Forelimb muscle (tissue), 1 donor: ENCODE measurements around the gene SYCP3. TPM values are rescaled to one million over a fixed set of nuclear protein-coding genes. Genes with fewer than 3 reads are reported as not detected.

Experiments
- DNase-seq: peaks from one replicate; pipeline ENCODE4 v3.0.0-alpha.2; 2013; ENCODE audit warnings: low read depth
- polyA plus RNA-seq: library from polyadenylated mRNA; unstranded; fragments of 120-200 nt; gene quantifications from one replicate; pipeline ENCODE4 v1.2.1, GENCODE V29; 2013; ENCODE audit not compliant: insufficient read length

SYCP3 gene
- polyA plus RNA-seq, 1 donor: 0.46 TPM

GRCh38 chr12:101680240-101680639 lies 59.0 kb downstream of the SYCP3 start:
- DNase-seq: no peak

Other genes starting within 250 kb of the SYCP3 start
- gene MYBPC1, start 144.5 kb downstream of the SYCP3 start, polyA plus RNA-seq: 3,952 TPM
- 26.4 TPM for gene CHPT1, start 41.8 kb downstream of the SYCP3 start, polyA plus RNA-seq
- 17.4 TPM for gene GNPTAB, start 91.5 kb upstream of the SYCP3 start, polyA plus RNA-seq
- gene DRAM1, start 138.1 kb upstream of the SYCP3 start, polyA plus RNA-seq: 3.2 TPM